ENCODE results near the gene NAT9.

The NAT9 gene

DNA sequence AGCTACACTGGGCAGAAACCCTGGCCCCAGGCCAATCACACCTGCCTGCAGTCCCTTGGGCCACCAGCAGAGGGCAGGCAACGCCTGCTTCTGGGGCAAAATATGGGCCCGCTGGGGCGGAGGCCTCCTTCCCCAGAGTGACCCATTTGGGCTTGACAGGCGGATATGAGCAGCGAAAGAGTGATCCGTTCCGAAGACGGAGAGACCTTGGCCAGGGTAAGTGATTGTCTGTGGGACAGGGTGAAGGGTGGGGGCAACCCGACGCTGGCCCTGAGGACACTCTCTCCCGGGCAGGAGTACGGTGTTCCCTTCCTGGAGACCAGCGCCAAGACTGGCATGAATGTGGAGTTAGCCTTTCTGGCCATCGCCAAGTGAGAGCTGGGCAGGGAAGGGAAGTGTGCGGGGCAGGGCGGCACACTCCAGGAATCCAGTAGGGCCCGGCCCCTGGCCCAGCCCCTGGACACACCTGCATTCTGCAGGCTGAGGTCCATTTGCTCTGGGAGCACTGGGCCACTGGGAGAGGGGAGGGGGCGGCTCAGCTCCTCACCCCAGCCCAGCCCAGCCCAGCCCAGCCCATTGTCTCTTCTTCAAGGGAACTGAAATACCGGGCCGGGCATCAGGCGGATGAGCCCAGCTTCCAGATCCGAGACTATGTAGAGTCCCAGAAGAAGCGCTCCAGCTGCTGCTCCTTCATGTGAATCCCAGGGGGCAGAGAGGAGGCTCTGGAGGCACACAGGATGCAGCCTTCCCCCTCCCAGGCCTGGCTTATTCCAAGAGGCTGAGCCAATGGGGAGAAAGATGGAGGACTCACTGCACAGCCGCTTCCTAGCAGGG is 31.2 kb downstream of the NAT9 start:
- DNase-seq (ENCODE audit: low read depth in 2 of 2): peak; percentile 76 to 82

DNA sequence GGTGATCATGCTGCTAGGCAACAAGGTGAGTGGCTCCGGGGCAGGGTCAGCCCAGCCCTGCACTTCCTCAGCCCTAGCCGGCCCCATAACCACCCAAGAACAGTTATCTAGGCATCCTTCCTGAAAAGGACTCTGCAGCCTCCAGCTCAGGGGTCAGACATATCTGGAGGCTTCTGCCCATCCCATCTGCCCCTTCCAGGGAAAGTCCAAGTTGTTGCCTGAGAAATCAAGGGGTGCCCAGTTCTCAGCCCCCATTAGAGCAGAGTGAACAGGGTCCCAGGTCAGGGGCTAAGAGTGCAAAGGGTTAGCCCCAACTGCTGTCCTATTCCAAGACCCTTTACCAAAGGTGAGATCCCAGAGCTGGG is 31.8 kb downstream of the NAT9 start:
- DNase-seq (ENCODE audit: low read depth in 2 of 2): no peak

DNA sequence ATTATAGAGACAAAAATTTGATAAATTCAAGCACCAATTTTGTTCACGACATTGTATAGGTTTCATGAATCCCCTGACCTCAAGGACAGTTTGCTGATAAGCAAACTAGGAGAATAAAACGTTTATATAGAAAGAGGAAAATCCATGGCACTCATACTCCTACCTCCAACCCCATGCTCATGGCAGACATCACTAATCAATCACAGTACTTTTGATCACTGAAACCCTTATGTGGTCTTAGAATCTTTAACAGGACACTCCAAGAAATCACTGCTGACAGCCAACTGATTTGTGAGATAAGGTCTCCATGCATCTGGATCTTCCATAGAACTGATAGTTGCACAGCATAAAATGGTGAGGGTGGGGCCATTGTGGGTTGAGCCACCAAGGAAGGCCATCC is 32.4 kb downstream of the NAT9 start:
- DNase-seq (ENCODE audit: low read depth in 2 of 2): no peak

DNA sequence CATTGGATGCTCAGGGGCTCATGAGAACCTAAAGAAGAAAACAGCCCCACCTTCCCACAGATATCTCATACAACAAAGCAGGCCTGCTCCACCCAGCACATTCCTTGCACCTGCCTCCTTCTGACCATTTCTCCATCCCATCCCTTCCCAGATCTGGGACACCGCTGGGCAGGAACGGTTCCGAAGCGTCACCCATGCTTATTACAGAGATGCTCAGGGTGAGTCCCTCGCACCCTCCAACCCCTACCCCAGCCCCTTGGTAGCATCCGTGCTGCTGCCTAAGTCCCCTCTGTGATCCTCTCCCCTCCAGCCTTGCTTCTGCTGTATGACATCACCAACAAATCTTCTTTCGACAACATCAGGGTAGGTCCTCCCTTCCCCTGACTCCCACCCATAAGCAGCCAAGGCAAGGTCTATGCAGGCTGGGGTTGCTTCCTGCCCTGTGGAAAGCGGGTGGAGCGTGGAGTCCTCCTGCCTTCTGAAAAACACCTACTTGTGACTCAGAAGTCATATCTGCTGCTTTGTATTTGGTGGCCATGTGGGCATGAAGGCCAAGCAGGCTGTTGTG is 33.1 kb downstream of the NAT9 start:
- DNase-seq (ENCODE audit: low read depth in 2 of 2): no peak

DNA sequence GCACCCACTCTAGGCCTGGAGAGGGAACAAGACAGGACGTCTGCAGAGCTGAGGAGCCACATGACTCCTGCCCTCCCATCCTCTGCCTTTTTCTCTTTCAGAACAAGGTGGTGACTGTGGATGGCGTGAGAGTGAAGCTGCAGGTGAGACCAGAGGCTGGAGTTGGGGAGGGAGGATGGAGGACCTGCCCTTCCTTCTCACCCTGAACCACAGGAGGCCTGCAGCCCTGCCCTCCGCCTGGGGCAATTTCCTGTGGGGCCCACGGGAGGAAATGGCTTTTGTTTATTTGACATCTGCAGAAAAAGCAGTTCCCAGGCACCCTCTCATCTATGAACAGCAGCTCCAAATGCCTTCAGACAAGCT is 34.0 kb downstream of the NAT9 start:
- DNase-seq (ENCODE audit: low read depth in 2 of 2): no peak

DNA sequence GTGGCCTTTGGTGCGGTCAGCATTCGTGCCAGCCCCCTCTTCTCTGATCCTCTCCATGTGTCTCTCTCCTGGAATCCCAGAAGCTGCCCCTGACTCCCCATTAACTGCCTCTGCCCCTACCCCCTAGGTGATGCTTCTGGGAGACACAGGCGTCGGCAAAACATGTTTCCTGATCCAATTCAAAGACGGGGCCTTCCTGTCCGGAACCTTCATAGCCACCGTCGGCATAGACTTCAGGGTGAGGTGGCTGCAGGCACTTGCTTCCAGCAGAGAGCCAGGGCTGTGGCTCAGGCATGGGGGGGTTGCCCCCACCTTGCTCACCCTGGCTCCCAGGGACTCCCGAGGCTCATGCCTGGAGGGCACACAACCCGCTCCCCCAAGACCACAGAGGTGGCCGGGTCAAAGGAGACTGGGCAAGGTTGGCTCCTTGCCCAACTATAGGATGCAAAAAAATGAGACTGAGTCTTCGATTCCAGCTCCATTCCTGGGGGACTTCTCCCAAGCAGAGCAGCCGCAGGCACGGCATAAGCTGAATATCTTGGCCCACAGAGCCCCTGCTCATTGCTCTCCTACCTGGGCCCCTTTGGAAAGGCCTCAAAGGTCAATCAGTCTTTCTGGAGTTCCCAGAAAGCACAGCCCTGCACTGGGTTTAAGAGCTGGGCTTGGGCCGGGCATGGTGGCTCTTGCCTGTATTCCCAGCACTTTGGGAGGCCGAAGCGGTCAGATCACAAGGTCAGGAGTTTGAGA is 35.3 kb downstream of the NAT9 start:
- DNase-seq (ENCODE audit: low read depth in 2 of 2): no peak

DNA sequence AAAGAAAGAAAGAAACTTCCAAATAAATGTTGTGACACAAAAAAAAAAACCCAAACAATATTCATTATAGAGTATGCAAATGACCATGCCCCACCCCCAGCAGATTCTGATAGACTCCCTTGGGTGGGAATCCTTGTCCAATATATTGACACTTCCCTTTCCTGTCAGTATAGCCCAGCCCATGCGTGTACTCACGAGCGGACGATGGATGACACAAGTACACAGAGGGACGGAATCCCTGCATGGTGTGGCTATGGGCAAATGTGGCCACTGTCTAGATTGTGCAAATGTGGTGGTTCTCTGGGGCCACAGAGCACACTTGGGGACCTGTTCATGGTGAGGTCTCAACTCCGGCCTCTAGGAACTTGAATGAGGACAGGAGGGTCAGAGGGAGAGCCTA is 36.0 kb downstream of the NAT9 start:
- DNase-seq (ENCODE audit: low read depth in 2 of 2): no peak

DNA sequence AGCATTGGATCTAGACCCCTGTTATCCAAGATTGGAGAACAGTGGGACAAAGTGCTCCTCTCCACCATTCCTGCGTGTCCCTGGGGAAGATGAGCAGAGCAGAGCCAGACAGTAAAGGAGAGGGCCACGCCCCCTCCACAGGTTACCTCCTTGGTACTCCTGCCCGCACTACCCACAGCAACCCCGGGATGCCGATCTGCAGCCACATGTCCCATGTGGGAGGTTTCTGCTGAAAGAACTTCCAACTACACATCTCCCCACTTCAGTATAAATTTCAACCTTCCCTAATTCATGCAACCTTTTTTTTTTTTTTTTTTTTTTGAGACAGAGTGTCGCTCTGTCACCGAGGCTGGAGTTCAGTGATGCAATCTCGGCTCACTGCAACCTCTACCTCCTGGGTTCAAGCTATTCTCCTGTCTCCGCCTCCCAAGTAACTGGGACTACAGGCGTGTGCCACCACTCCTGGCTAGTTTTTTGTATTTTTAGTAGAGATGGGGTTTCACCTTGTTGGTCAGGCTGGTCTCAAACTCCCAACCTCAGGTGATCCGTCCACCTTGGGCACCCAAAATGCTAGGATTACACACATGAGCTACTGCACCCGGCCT is 36.8 kb downstream of the NAT9 start:
- DNase-seq (ENCODE audit: low read depth in 2 of 2): no peak

DNA sequence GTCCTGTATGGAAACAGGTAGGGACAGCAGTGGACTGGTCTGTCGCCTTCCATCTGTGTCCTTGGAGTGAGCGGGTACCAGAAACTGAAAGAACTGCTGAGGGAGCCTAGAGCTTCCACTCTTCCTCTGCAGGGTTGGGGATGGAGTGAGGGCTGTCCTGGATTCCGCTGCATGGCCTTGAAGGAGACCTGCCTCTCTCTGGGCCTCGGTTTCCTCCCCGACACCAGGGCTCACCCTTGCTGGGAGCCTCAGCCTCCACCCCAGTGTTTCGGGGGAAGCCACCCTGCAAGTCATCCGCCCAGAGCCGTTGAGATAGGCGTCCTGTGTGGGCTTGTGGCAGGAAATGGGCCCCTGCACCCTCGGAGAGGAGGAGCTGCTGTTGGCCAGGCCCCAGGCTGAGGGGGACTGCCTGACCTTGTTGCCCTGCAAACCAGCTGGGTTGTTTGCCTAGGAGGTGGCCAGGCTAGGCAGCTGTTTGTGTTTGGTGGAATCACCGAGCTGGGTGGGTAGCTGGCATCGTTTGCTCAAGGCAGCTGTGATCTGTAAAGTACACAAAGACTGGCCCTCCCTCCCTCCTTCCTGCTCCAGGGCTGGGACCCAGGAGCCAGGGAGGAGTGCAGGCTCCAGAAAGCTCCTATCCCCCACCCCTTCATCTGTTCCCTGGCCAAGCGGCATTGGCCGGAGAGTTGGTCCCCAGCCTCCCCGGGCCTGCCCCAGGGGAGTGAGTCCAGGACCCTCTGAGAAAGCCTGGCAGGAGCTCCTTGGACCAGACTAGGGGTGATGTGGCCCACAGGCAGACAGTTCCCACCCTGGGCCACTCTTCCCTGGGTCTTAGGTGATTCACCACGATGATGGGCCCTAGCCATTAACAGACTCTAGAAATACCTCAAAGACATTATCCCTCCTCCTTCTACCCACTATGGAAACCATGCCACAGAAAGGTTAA is 37.8 kb downstream of the NAT9 start:
- DNase-seq (ENCODE audit: low read depth in 2 of 2): peak; percentile 47 to 61

DNA sequence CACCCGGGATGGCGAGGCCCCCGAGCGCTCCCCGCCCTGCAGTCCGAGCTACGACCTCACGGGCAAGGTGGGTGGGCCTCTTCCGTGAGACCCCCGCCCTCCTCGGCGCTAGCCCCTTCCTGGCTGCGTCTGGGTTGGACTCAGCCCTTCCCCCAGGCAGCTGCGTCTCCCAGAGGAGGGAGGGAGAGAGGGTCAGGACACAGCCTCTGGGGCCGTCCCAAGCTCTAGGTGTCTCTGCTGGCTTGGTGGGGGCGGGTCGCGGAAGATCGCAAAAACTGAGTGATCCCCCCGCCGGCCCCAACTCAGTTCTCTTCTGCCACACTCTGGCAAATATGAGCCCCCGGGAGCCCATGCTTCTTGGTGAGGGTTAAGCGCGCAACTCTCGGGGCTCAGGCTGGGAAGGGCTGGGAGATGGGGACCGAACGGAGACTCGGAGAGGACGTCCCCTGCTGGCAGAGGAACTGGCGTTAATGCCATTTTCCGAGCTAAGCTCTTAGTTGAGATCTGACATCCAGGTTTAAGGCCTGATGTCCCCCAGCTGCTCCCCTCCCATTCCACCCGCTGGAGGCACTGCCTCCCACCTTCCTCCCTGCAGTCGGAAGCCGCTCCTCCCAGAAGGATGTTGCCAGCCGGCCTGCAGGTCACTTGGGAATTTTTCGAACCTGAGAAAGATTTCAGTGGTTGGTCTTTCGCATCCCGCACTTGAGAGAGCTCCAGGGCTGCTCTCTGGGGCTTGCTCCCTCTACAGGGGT is 38.7 kb downstream of the NAT9 start:
- no peak for DNase-seq (ENCODE audit: low read depth in 2 of 2)

DNA sequence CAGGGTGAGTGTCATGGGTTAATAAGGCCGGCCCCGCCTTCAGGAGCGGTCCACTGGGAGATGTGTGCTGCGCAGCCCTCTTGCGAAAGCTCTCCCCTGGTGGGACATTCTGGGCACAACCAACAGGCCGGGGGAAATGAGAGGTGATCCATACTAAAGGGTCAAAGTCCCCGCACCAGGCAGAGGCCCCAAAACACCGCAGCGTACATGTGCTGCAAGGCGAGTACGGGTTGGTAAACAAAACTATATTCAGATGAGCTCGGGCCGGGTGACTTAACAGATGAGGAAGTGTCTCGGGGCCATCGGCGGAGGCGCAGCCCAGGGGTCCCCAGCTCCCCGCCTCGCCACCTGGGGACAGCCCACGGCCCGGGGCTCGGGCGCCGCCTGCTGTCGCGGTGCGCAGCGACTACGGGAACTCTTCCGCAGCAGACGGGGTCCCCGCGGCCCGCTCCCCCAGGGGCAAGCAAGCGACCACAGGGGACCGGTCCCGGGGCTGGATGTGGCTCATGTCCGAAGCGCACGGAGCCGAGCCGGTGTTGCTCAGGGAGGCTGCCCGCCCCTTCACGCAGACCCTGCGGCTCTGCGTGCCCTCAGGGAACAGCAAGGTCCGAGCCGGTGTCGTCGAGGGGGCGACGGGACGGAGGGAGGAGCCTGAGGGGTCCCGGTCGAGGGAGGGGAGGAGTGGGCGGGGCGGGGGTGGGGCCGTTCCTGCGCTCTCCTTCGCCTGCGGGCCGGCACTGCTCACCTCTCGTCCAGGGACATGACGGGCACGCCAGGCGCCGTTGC is 39.4 kb downstream of the NAT9 start, which contains the start of gene RAB37:
RAB37 (plus strand) TSS at position 744 of the 786 bp plus-strand sequence; CDS start at position 761, 17 bp downstream.
- no peak for DNase-seq (ENCODE audit: low read depth in 2 of 2)

DNA sequence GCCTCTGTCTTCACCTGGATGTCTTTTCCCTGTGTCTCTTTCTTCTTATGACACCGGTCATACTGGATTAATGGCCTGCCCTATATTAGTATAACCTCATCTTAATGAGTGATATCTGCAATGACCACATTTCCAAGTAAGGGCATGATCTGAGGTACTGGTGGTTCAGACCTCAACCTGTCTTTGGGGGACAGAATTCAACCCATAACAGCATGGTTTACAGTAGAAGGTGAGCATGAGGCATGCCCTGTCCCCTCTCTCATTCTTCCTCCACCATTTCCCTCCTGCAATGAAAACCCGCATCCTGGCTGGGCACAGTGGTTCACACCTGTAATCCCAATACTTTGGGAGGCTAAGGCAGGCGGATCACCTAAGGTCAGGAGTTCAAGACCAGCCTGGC is 41.9 kb downstream of the NAT9 start:
- DNase-seq (ENCODE audit: low read depth in 2 of 2): no peak

DNA sequence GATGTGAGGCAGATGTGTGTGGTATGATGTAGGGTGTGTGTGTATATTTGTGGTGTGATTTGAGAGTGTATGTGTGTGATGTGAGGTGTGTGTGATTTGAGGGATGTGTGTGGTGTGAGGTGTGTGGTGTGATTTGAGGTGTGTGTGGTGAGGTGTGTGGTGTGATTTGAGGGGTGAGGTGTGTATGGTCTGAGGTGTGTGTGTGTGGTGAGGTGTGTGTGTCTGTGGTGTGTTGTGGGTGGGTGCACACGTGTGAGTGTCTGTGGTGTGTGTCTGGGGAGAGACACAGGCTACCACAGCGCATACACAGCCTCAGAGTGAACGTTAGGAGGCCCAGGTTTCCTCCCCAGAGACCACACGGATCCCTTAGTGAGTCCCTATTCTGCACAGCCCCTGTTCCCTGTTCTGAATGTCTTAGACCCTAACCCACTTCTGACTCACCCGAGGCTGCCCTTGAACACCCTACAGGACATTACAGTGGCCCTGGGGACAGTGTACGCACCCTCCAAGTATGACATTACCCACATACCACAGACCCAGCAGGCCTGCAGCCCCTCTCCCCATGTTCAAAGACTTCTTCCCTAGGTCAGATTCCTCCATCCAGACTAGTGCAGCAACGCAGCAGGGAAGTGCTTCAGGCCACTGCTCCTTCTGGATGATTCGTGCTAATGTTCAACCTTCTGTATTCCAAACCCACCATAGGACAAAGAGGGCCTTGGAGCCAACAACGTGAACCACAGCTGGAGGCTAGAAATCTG is 42.6 kb downstream of the NAT9 start:
- DNase-seq (ENCODE audit: low read depth in 2 of 2): no peak

DNA sequence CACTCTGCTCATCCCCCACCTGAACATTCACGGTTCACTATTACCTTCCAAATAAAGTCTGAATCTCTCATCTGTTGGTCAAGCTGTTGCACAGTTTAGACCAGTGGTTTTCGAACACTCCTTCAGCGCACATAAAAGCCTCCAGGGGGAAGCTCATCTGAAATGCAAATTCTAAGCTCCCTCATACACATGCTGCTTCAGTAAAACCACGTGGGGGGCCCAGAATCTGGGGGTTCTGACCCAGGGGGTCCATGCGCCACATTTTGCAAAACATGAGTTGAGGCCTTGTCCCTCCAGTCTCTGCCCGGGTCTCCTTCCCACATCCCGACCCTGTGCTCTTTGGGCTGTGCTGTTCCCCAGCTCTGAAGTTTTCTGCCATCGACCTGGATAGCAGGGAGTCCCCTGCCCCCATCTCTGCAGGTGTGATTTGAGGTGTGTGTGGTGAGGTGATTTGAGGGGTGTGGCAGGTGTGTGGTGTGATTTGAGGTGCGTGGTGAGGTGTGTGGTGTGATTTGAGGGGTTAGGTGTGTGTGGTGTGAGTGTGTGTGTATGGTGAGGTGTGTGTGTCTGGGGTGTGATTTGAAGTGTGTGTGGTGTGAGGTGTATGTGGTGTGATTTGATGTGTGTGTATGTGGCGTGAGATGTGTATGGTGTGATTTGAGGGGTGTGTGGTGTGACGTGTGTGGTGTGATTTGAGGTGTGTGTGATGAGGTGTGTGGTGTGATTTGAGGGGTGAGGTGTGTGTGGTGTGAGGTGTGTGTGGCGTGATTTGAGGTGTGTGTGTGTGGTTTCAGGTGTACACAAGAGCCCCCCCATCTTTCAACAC is 43.9 kb downstream of the NAT9 start:
- no peak for DNase-seq (ENCODE audit: low read depth in 2 of 2)

DNA sequence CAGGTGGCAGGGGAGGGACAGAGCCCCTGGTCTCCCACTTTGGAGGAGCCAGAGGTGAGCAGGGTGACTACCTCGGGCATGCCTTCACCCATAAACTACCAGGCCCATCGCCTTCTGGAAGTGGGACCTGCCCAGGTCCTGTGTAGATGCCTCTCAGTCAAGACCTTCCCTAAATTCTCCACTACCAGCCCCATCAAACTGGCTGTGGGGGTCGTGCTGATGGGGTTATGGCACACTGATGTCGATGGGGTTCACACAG is 44.9 kb downstream of the NAT9 start:
- no peak for DNase-seq (ENCODE audit: low read depth in 2 of 2)

DNA sequence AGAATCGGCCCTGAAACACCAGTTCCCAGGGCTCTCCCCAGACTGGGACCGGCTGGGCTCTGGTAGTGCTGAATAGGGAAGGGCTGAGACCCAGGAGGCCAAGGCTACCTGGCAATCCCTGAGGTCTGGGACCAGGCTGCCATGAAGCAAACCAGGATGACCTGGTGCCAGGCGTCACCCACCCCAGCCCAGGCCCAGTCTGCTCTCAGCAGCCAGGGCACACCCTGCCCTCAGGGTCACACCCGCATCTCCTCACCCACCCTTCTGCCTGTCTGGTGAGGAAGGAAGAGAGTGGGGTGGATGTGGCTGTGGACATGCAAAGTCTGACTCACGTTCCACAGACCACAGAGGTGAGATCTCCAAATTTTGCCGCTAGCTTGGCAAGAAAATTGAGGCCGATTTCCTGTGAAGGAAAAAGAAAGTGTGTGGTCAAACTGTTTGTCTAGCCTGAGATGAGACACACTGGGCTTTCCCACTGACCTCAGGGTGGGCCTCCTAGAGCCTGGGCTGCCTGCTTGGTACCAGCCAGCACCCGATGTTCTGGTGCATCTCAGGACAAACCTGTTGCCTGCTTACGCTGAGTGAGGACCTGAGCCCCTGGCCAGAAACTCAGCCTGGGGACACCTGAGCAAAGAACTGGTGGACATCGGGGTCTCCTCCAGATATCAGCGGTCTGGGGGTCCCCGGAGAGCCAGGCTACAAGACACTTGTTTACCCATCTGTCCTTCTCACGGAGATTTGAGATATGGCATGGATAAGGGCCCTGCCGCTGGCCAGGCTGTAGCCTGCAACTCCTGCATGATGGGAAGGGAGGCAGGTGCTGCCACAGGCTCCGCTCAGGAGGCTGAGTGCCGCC is 45.4 kb downstream of the NAT9 start:
- DNase-seq (ENCODE audit: low read depth in 2 of 2): no peak

DNA sequence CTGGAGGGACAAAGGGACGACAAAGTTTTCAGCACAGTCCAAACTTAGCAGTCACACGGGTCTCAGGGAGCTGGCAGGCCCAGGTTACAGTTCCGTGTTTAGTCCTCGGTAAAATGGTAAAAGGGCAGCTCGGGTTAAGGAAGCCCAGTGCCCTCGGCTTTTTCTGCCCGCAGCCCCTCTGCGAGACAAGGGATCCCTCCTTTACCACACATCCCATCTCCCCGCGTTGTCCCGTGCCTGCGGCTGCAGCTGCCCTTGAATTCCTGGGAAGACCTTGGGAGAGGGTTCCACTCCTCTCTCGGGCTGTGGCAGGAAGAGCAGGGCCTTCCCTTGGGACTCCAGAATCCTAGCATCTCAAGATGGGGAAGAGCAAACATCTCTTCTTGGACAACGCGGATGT is 46.3 kb downstream of the NAT9 start:
- DNase-seq (ENCODE audit: low read depth in 2 of 2): no peak

DNA sequence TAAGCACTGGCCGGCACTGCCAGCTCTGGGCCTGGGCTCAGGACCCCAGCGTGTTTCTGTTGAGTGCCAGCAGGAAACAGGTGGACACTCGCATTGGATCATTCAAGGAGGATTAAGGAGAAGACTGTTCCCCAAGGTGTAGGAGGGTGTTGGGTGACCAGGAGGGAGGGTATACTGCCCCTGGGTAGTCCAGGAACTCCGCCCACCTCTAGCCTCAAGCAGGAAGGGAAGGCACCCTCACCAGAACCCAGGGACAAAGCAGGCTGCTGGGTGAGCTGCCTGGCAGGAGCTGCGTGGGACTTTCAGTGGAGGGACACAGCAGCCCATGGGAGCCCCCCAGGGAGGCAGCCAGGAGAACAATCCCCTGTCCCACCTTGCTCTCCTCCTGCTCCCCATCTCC is 46.8 kb downstream of the NAT9 start:
- DNase-seq (ENCODE audit: low read depth in 2 of 2): no peak
